ENCODE results near the gene MROH8. TPM values are rescaled to one million over a fixed set of nuclear protein-coding genes. Genes with fewer than 3 reads are reported as not detected.

MROH8 gene
- 10 to 100 TPM in 1 of 2 donors, 1 to 10 TPM in 1; 5.2 to 16.7 TPM for total RNA-seq

- WGBS = under 1% methylated on average over 77 of the region's 80 CpGs
- Histone ChIP-seq H3K4me3 (peak within 1 kb of the TSS; percentile 87 to 88), H3K27ac (peak within 1 kb of the TSS; percentile 96 to 97), H3K27me3 (replicated peaks; ENCODE audit: insufficient read depth) (no peaks in the 10 kb centered on the region), H3K36me3 (no peaks in the 10 kb centered on the region), H3K9me3 (no peaks in the 10 kb centered on the region), H3K4me1 (replicated peaks) (peaks cover 9% of the 10 kb centered on the region)
- intact Hi-C loops (cut with DNase I) = no loop called here
- DNase-seq (ENCODE audit: low spot score) = peak; percentile 99
- TF ChIP-seq POLR2A (IDR thresholded peaks at IDR 0.05) (peak; percentile 73), POLR2AphosphoS5 (IDR thresholded peaks at IDR 0.05) (peak; percentile 97), CTCF (IDR thresholded peaks at IDR 0.05) (peak in 1 of 4 experiments; percentile 25)
Observed at GRCh38 chr20:37178839-37179682, at the start of gene MROH8, which contains the start of gene RPN2. TSS of gene MROH8 (minus strand) at chr20:37179548. TSS of gene RPN2 (plus strand) at chr20:37179330. CDS start at chr20:37179357, 27 bp downstream.

GRCh38 chr20:37228656-37229055 lies 49.3 kb upstream of the MROH8 start:
- Histone ChIP-seq H3K9me3 (no peaks in the 10 kb centered on the region), H3K27me3 (replicated peaks; ENCODE audit: insufficient read depth) (no peaks in the 10 kb centered on the region), H3K4me1 (replicated peaks) (no peaks in the 10 kb centered on the region), H3K36me3 (peaks cover 0 to 34% of the 10 kb centered on the region in 2 donors), H3K27ac (no peak overlapping the region), H3K4me3 (no peak overlapping the region)
- 67% methylated on average over 5 of the region's 5 CpGs for WGBS
- intact Hi-C loops (cut with DNase I) = no loop called here
- TF ChIP-seq POLR2AphosphoS5 (IDR thresholded peaks at IDR 0.05) (no peak), CTCF (IDR thresholded peaks at IDR 0.05) (no peak), POLR2A (IDR thresholded peaks at IDR 0.05) (no peak)
- DNase-seq (ENCODE audit: low spot score) = no peak

- no peaks in the 10 kb centered on the region for H3K4me1 ChIP-seq (replicated peaks)
- H3K27ac ChIP-seq = no peak overlapping the region
- intact Hi-C loops (cut with DNase I) = no loop called here
- no peak for DNase-seq (ENCODE audit: low spot score)
- TF ChIP-seq POLR2AphosphoS5 (IDR thresholded peaks at IDR 0.05) (no peak), POLR2A (IDR thresholded peaks at IDR 0.05) (no peak), CTCF (IDR thresholded peaks at IDR 0.05) (no peak)
- no peak overlapping the region for H3K4me3 ChIP-seq
- H3K27me3 ChIP-seq (replicated peaks; ENCODE audit: insufficient read depth) = no peaks in the 10 kb centered on the region
- peaks cover 0 to 33% of the 10 kb centered on the region in 2 donors for H3K36me3 ChIP-seq
- H3K9me3 ChIP-seq = no peaks in the 10 kb centered on the region
- 51% methylated on average over 6 of the region's 6 CpGs for WGBS
Observed at GRCh38 chr20:37228082-37228481, 48.7 kb upstream of the MROH8 start.

- WGBS = 66% methylated on average over 3 of the region's 3 CpGs
- Histone ChIP-seq H3K4me3 (no peak overlapping the region), H3K36me3 (peaks cover 0 to 26% of the 10 kb centered on the region in 2 donors), H3K27me3 (replicated peaks; ENCODE audit: insufficient read depth) (no peaks in the 10 kb centered on the region), H3K4me1 (replicated peaks) (no peaks in the 10 kb centered on the region), H3K27ac (no peak overlapping the region), H3K9me3 (no peaks in the 10 kb centered on the region)
- TF ChIP-seq POLR2A (IDR thresholded peaks at IDR 0.05) (no peak), CTCF (IDR thresholded peaks at IDR 0.05) (no peak), POLR2AphosphoS5 (IDR thresholded peaks at IDR 0.05) (no peak)
- no peak for DNase-seq (ENCODE audit: low spot score)
- intact Hi-C loops (cut with DNase I) = no loop called here
Observed at GRCh38 chr20:37226889-37227288, 47.5 kb upstream of the MROH8 start.
